WTC11 (cell line): Measurements from ENCODE around the gene ACTC1. TPM values are rescaled to one million over a fixed set of nuclear protein-coding genes. Genes with fewer than 3 reads are reported as not detected.

ENCODE experiments used
- ATAC-seq: fragments of 200-7000 bp; cut with Tn5 transposase; 2 replicates; pipeline ENCODE4 v1.10.0; 2021; ENCODE audit warnings: mild to moderate bottlenecking, moderate library complexity
- CTCF ChIA-PET: fragments of 300-600 bp; sonication (Branson Sonifier 250); formaldehyde crosslinking; loops from one replicate; lab custom pipeline; 2021; ENCODE audit warnings: antibody characterized with exemption; lab: Charles Lee
- POLR2A ChIA-PET: fragments of 350-600 bp; sonication (Branson Sonifier 250); formaldehyde crosslinking; loops from one replicate; lab custom pipeline; 2021; ENCODE audit warnings: antibody characterized with exemption; lab: Charles Lee
- DNase-seq: peaks from one replicate; pipeline ENCODE4 v3.0.0; 2021; ENCODE audit warnings: low spot score
- H3K27ac Mint-ChIP-seq: 2 replicates; pipeline ENCODE4 v1.8.0; 2021; ENCODE audit warnings: mixed read lengths
- H3K27me3 Mint-ChIP-seq: 2 replicates; pipeline ENCODE4 v1.8.0; 2021; ENCODE audit warnings: low read depth, mild to moderate bottlenecking, moderate library complexity, mixed read lengths
- H3K36me3 Mint-ChIP-seq: 2 replicates; pipeline ENCODE4 v1.8.0; 2021; ENCODE audit warnings: mixed read lengths
- H3K4me1 Mint-ChIP-seq: 2 replicates; pipeline ENCODE4 v1.8.0; 2022; ENCODE audit warnings: mixed read lengths
- H3K4me3 Mint-ChIP-seq: 2 replicates; pipeline ENCODE4 v1.8.0; 2021; ENCODE audit warnings: mild to moderate bottlenecking, moderate library complexity, mixed read lengths
- H3K9me3 Mint-ChIP-seq: 2 replicates; pipeline ENCODE4 v1.8.0; 2021; ENCODE audit warnings: mixed read lengths
- CREB1 ChIP-seq: sonication (generic); formaldehyde crosslinking; IDR thresholded peaks from 2 replicates; pipeline ENCODE4 v1.8.0; 2023; ENCODE audit warnings: mild to moderate bottlenecking, missing genetic modification reagents
- EMX1 ChIP-seq: fragments of 250-450 bp; sonication (Bioruptor Pico); IDR thresholded peaks from 2 replicates; pipeline ENCODE4 v1.8.0; 2021; ENCODE audit warnings: mild to moderate bottlenecking
- FOXK1 ChIP-seq: sonication (generic); formaldehyde crosslinking; IDR thresholded peaks from 2 replicates; pipeline ENCODE4 v1.8.0; 2022; ENCODE audit warnings: mild to moderate bottlenecking, moderate library complexity, missing genetic modification reagents
- GABPB1 ChIP-seq: sonication (generic); formaldehyde crosslinking; IDR thresholded peaks from 2 replicates; pipeline ENCODE4 v1.8.1; 2023; ENCODE audit warnings: mild to moderate bottlenecking, missing genetic modification reagents
- HMGA2 ChIP-seq: fragments of 250-450 bp; sonication (Bioruptor Pico); IDR thresholded peaks from 2 replicates; pipeline ENCODE4 v1.4.0; 2021; ENCODE audit warnings: mild to moderate bottlenecking, moderate library complexity
- JUN ChIP-seq: sonication (generic); formaldehyde crosslinking; IDR thresholded peaks from 2 replicates; pipeline ENCODE4 v1.8.0; 2023; ENCODE audit warnings: mild to moderate bottlenecking, missing genetic modification reagents
- NR3C1 ChIP-seq: sonication (generic); formaldehyde crosslinking; conservative IDR thresholded peaks from 2 replicates; pipeline ENCODE4 v1.8.1; 2023; ENCODE audit warnings: low read depth, mild to moderate bottlenecking, missing genetic modification reagents
- RORB ChIP-seq: fragments of 250-450 bp; sonication (Bioruptor Pico); IDR thresholded peaks from 2 replicates; pipeline ENCODE4 v1.9.0; 2021; ENCODE audit warnings: mild to moderate bottlenecking
- SMAD3 ChIP-seq: sonication (generic); formaldehyde crosslinking; IDR thresholded peaks from 2 replicates; pipeline ENCODE4 v1.8.0; 2022; ENCODE audit warnings: missing genetic modification reagents, mild to moderate bottlenecking, borderline replicate concordance
- SMAD4 ChIP-seq: sonication (generic); formaldehyde crosslinking; IDR thresholded peaks from 2 replicates; pipeline ENCODE4 v1.8.0; 2022; ENCODE audit warnings: mild to moderate bottlenecking, missing genetic modification reagents
- SP1 ChIP-seq: sonication (generic); formaldehyde crosslinking; conservative IDR thresholded peaks from 2 replicates; pipeline ENCODE4 v1.8.1; 2022; ENCODE audit warnings: missing genetic modification reagents
- TP53 ChIP-seq: sonication (generic); formaldehyde crosslinking; IDR thresholded peaks from 2 replicates; pipeline ENCODE4 v1.8.1; 2023; ENCODE audit warnings: mild to moderate bottlenecking, missing genetic modification reagents
- ZBTB21 ChIP-seq: sonication (generic); formaldehyde crosslinking; IDR thresholded peaks from 2 replicates; pipeline ENCODE4 v1.8.1; 2023; ENCODE audit warnings: mild to moderate bottlenecking, missing genetic modification reagents, borderline replicate concordance
- ZNF219 ChIP-seq: sonication (generic); formaldehyde crosslinking; IDR thresholded peaks from 2 replicates; pipeline ENCODE4 v1.8.0; 2023; ENCODE audit warnings: missing genetic modification reagents, mild to moderate bottlenecking, borderline replicate concordance
- ZNF263 ChIP-seq: sonication (generic); formaldehyde crosslinking; IDR thresholded peaks from 2 replicates; pipeline ENCODE4 v1.8.1; 2022; ENCODE audit warnings: low read depth, mild to moderate bottlenecking, moderate library complexity, missing genetic modification reagents
- ZNF416 ChIP-seq: fragments of 250-450 bp; sonication (Bioruptor Pico); IDR thresholded peaks from 2 replicates; pipeline ENCODE4 v1.9.0; 2021; ENCODE audit warnings: mild to moderate bottlenecking, inconsistent platforms
- ZNF671 ChIP-seq: fragments of 250-450 bp; sonication (Bioruptor Pico); IDR thresholded peaks from 2 replicates; pipeline ENCODE4 v1.8.0; 2021; ENCODE audit warnings: mild to moderate bottlenecking
- total RNA-seq: library from RNA; stranded (reverse); gene quantifications from 3 replicates; pipeline ENCODE4 v1.2.3, GENCODE V29; 2021
- TF ChIP-seq, protein P1 (sequence below): sonication (generic); formaldehyde crosslinking; conservative IDR thresholded peaks from 2 replicates; pipeline ENCODE4 v1.8.1; 2023; ENCODE audit warnings: mild to moderate bottlenecking, low read depth, missing genetic modification reagents, moderate library complexity
- TF ChIP-seq, protein P2 (sequence below): fragments of 250-450 bp; sonication (Bioruptor Pico); conservative IDR thresholded peaks from 2 replicates; pipeline ENCODE4 v1.9.0; 2021; ENCODE audit warnings: mild to moderate bottlenecking
- TF ChIP-seq, protein P3 (sequence below): sonication (generic); formaldehyde crosslinking; IDR thresholded peaks from 2 replicates; pipeline ENCODE4 v1.8.0; 2022; ENCODE audit warnings: mild to moderate bottlenecking, missing genetic modification reagents
- TF ChIP-seq, protein P4 (sequence below): fragments of 250-450 bp; sonication (Bioruptor Pico); IDR thresholded peaks from 2 replicates; pipeline ENCODE4 v2.1.2; 2022; ENCODE audit warnings: mild to moderate bottlenecking, moderate library complexity
- TF ChIP-seq, protein P5 (sequence below): sonication (generic); formaldehyde crosslinking; IDR thresholded peaks from 2 replicates; pipeline ENCODE4 v1.8.1; 2023; ENCODE audit warnings: mild to moderate bottlenecking, missing genetic modification reagents, moderate library complexity

ACTC1 gene
- total RNA-seq, 1 experiment from 2014 or later, result 12.6 TPM

DNA sequence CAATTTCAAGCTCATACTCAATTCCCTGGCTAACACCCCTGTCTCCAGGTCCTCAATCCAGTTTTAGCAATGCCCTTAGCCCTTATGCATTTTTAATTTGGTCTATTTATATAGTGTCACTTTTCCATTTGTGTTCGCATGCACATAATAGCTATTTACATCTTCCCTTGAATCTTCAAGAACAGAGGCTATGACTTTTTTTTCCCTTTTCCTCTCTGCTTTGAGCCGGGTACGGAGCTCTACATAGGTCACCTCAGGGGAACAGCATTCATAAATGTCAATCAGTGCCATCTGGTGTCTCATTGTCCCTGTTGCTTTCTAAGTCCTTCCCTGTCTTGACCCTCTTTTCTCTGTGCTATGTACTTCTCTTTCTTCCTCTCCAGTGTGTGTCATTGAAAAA lies 26.5 kb upstream of the ACTC1 start:
- CTCF ChIA-PET, result interaction anchor here (0.9 kb wide), 1 partner anchor 114 kb away, joined by 3 read pairs; no protein-coding TSS in a partner anchor
- no peak for TF ChIP-seq CREB1 (CRISPR knock-in tag)
- Mint-ChIP-seq H3K4me3 (no peak overlapping the region), H3K27ac (no peak overlapping the region), H3K36me3 (no peaks in the 10 kb centered on the region), H3K27me3 (no peaks in the 10 kb centered on the region; the same call in 1 of the 2 replicates), H3K9me3 (no peaks in the 10 kb centered on the region), H3K4me1 (no peaks in the 10 kb centered on the region)
- POLR2A ChIA-PET, result no interaction called here
- DNase-seq (no peak), ATAC-seq (no peak)

DNA sequence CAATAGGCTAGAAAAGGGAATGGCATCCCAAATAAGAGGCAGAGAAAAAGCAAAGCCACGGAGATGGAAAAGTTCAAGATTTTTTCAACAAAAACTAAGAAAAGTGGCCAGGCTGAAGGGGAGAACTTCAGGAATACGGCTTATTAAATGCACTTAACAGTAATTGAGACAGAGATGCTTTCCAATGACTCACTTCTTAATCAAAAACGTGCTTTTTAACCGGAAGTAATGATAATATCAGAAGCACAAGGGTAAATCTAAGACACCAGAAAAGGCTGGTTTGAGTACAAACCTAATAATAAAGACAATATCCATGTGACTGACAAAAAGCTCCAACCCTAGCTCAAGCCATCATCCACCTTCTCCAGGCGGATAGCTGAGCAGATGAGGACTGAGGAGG lies 24.8 kb upstream of the ACTC1 start:
- DNase-seq, result no peak
- POLR2A ChIA-PET, result no interaction called here
- H3K27me3 Mint-ChIP-seq, result no peaks in the 10 kb centered on the region; the same call in 1 of the 2 replicates
- no peaks in the 10 kb centered on the region for H3K36me3 Mint-ChIP-seq
- no peak overlapping the region for H3K27ac Mint-ChIP-seq
- no peak overlapping the region for H3K4me3 Mint-ChIP-seq
- ATAC-seq, result no peak
- TF ChIP-seq SMAD4 (CRISPR knock-in tag) (no peak), NR3C1 (no peak), ZNF416 (no peak), FOXK1 (CRISPR knock-in tag) (no peak)
- TF ChIP-seq, protein P1, sequence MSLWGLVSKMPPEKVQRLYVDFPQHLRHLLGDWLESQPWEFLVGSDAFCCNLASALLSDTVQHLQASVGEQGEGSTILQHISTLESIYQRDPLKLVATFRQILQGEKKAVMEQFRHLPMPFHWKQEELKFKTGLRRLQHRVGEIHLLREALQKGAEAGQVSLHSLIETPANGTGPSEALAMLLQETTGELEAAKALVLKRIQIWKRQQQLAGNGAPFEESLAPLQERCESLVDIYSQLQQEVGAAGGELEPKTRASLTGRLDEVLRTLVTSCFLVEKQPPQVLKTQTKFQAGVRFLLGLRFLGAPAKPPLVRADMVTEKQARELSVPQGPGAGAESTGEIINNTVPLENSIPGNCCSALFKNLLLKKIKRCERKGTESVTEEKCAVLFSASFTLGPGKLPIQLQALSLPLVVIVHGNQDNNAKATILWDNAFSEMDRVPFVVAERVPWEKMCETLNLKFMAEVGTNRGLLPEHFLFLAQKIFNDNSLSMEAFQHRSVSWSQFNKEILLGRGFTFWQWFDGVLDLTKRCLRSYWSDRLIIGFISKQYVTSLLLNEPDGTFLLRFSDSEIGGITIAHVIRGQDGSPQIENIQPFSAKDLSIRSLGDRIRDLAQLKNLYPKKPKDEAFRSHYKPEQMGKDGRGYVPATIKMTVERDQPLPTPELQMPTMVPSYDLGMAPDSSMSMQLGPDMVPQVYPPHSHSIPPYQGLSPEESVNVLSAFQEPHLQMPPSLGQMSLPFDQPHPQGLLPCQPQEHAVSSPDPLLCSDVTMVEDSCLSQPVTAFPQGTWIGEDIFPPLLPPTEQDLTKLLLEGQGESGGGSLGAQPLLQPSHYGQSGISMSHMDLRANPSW (CRISPR knock-in tag), result no peak
- TF ChIP-seq, all 79 proteins: peak for 0
- CTCF ChIA-PET, result no interaction called here
- Mint-ChIP-seq H3K9me3 (no peaks in the 10 kb centered on the region), H3K4me1 (no peaks in the 10 kb centered on the region)

DNA sequence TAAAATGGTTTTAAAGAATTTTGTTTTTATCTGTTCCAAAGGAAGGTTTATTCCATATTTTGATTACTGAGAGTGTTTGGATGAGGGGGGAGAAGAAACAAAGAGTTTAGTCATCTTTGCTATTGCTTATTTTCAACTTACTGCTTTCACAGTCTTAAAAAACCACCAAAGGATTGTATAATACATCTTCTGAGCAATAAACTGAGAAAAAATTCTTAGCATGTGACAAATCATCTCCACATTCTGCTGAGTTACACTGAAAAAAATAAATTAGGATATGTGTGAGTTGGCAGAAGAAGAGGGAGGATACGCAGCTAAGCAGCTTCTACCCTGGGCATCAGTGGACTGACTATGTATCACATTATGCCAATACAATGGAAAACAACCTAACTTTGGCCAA lies 23.2 kb upstream of the ACTC1 start:
- ChIA-PET CTCF (no interaction called here), POLR2A (no interaction called here)

DNA sequence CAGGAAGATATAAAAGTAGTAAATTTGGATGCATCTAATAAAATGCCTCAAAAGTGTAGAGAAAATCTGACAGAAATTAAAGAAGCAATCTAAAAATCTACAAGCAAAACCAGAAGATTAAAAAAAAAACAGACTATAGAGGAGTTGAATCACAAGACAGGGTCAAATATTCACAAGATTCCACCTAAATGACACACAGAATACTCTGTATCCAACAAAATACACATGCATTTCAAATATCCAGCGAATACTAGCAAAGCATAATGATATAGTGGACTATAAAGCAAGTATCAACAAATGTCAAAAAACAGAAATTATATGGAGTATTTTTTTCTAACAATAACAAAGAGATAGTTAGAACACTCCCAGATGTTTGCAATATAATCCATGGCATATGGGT lies 20.5 kb upstream of the ACTC1 start:
- POLR2A ChIA-PET, result no interaction called here
- TF ChIP-seq, protein P2, sequence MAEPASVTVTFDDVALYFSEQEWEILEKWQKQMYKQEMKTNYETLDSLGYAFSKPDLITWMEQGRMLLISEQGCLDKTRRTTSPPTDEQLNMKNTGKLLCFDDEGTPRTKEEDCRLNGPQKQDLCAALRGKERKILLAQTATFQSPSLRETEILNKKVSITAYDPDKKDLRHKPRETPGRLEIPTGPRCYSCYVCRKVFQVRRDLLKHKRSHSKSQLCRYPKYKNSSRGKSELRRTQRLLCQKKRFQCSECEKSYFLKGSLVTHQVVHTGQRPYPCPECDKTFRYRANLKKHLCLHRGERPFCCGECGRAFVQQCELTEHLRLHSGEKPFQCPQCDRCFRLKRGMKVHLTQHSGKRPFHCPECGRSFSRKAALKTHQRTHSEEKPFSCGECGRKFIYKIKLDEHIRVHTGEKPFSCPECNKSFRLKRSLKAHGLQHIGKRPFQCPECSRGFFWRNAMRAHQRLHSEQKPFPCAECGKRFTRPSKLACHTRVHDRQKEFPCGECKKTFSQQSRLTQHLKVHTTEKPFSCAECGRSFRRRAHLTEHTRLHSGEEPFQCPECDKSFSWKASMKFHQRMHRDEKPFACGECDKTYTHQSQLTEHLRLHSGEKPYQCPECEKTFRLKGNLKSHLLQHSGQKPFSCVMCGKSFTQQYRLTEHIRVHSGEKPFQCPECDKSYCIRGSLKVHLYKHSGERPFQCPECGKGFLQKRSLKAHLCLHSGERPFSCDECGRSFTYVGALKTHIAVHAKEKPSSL (CRISPR knock-in tag), result no peak
- TF ChIP-seq TP53 (CRISPR knock-in tag) (no peak), EMX1 (CRISPR knock-in tag) (no peak), ZBTB21 (no peak), SMAD3 (CRISPR knock-in tag) (no peak), ZNF263 (no peak), FOXK1 (CRISPR knock-in tag) (no peak), HMGA2 (no peak), ZNF219 (CRISPR knock-in tag) (no peak), JUN (CRISPR knock-in tag) (no peak), RORB (no peak), ZNF671 (CRISPR knock-in tag) (no peak), GABPB1 (no peak)
- TF ChIP-seq, protein P3, sequence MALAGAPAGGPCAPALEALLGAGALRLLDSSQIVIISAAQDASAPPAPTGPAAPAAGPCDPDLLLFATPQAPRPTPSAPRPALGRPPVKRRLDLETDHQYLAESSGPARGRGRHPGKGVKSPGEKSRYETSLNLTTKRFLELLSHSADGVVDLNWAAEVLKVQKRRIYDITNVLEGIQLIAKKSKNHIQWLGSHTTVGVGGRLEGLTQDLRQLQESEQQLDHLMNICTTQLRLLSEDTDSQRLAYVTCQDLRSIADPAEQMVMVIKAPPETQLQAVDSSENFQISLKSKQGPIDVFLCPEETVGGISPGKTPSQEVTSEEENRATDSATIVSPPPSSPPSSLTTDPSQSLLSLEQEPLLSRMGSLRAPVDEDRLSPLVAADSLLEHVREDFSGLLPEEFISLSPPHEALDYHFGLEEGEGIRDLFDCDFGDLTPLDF (CRISPR knock-in tag), result no peak
- TF ChIP-seq, protein P4, sequence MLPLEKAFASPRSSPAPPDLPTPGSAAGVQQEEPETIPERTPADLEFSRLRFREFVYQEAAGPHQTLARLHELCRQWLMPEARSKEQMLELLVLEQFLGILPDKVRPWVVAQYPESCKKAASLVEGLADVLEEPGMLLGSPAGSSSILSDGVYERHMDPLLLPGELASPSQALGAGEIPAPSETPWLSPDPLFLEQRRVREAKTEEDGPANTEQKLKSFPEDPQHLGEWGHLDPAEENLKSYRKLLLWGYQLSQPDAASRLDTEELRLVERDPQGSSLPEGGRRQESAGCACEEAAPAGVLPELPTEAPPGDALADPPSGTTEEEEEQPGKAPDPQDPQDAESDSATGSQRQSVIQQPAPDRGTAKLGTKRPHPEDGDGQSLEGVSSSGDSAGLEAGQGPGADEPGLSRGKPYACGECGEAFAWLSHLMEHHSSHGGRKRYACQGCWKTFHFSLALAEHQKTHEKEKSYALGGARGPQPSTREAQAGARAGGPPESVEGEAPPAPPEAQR, result no peak
- TF ChIP-seq, protein P5, sequence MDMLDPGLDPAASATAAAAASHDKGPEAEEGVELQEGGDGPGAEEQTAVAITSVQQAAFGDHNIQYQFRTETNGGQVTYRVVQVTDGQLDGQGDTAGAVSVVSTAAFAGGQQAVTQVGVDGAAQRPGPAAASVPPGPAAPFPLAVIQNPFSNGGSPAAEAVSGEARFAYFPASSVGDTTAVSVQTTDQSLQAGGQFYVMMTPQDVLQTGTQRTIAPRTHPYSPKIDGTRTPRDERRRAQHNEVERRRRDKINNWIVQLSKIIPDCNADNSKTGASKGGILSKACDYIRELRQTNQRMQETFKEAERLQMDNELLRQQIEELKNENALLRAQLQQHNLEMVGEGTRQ (CRISPR knock-in tag), result no peak
- H3K4me1 Mint-ChIP-seq, result no peaks in the 10 kb centered on the region; the same call in 1 of the 2 replicates
- ATAC-seq (no peak), DNase-seq (no peak)
- no peaks in the 10 kb centered on the region for H3K9me3 Mint-ChIP-seq
- H3K4me3 Mint-ChIP-seq, result no peak overlapping the region
- H3K36me3 Mint-ChIP-seq, result no peaks in the 10 kb centered on the region
- no peak overlapping the region for H3K27ac Mint-ChIP-seq
- CTCF ChIA-PET, result no interaction called here
- H3K27me3 Mint-ChIP-seq, result no peaks in the 10 kb centered on the region

More for the DNA sequence above, 23.2 kb upstream of the ACTC1 start:
- Mint-ChIP-seq H3K27ac (no peak overlapping the region), H3K27me3 (no peaks in the 10 kb centered on the region), H3K36me3 (no peaks in the 10 kb centered on the region), H3K4me3 (no peak overlapping the region), H3K4me1 (no peaks in the 10 kb centered on the region; the same call in 1 of the 2 replicates), H3K9me3 (no peaks in the 10 kb centered on the region)
- no peak for ATAC-seq
- no peak for TF ChIP-seq SP1 (CRISPR knock-in tag)
- DNase-seq, result no peak
